Stimulated activated CD8-positive, alpha-beta memory T cell treated with anti-CD3 and anti-CD28 coated beads, Interleukin-7, amount 100 ng/mL, for 48 hours (primary cell): ENCODE measurements around the gene CNBP.
A peak's percentile ranks its signal among the peaks of the same experiment; 100 is the strongest.
"Not testable (repeated sequence)": the region's sequence is repeated elsewhere in the genome, so short reads cannot be mapped to it uniquely, and the experiment has no call there.

ENCODE experiments used
- DNase-seq, 2 donors: peaks; one replicate each; pipeline ENCODE4 v3.0.0-alpha.2; 2020; ENCODE audit warnings: low read depth in 1 of 2; ENCODE audit errors: extremely low read depth in 1 of 2

The CNBP gene

GRCh38 chr3:129185783-129186182 lies 2.1 kb upstream of the CNBP start:
- no peak for DNase-seq

DNA sequence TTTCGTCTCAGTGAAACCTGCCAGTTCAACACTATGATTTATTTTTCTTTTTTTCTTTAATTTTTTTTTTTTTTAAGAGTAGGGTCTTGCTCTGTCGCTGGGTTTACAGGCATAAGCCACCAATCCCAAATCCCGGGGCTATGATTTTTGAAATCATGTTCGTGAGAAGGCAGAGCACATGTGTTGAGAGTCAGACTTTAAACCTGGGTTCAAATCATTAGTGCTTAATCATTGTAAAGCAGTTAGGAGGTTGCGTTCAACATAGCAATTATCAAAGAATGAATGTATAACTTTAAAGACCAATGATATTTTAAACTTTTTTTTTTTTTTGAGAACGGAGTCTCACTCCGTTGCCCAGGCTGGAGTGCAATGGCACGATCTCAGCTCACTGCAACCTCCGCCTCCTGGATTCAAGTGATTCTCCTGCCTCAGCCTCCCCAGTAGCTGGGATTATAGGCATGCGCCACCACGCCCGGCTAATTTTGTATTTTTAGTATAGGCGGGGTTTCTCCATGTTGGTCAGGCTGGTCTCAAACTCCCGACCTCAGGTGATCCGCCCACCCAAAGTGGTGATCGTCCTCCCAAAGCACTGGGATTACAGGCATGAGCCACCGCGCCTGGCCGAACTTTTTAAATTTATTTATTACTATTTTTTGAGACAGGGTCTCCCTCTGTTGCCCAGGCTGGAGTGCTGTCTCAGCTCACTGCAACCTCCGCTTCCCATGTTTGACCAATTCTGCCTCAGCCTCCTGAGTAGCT lies 1.3 kb upstream of the CNBP start:
- DNase-seq = not testable (repeated sequence)

DNA sequence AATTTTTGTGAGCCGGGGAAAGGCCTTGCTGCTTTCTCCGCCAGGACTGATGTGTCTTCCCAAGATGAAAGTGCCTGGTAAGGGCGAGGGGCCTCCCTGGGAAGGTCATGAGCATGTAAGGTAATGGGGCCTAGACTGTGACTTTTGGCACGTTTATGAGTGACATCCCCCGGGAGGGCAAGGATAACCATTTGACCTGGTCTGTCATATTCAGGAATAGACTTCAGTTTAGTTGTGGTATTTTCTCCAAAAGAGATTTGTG lies 631 bp upstream of the CNBP start:
- no peak for DNase-seq

- DNase-seq = no peak
Observed at GRCh38 chr3:129182390-129183185, 1.1 kb downstream of the CNBP start.

GRCh38 chr3:129181819-129182218 lies 1.9 kb downstream of the CNBP start:
- DNase-seq = no peak

DNA sequence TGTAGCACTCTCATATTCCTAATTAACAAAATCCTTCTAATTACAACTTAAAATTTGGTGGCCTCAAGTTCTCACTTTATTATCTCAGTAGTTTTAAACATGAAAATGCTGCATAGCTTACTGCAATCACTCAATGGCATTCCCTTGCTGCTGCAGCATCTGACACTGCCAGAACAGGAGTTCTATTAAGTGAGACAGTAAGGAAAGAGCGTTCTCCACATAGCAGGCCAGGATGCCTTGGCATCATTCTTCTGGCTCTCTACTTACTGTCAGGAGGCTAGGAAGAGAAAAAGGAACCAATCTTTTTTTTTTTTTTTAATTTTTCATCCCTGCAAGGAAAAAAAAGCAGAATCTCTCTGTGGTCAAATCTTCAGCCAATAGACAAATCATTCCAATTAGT lies 3.2 kb downstream of the CNBP start:
- no peak for DNase-seq

- DNase-seq = no peak
Observed at GRCh38 chr3:129176051-129176450, 7.6 kb downstream of the CNBP start.

GRCh38 chr3:129173725-129174124 lies 10.0 kb downstream of the CNBP start:
- no peak for DNase-seq

GRCh38 chr3:129173206-129173605 lies 10.5 kb downstream of the CNBP start:
- no peak for DNase-seq

- DNase-seq = no peak
Observed at GRCh38 chr3:129166579-129167332, 16.9 kb downstream of the CNBP start.

GRCh38 chr3:129165594-129165993 lies 18.1 kb downstream of the CNBP start:
- DNase-seq = not testable (repeated sequence)

- no peak for DNase-seq
Observed at GRCh38 chr3:129164500-129164899, 19.2 kb downstream of the CNBP start.

DNA sequence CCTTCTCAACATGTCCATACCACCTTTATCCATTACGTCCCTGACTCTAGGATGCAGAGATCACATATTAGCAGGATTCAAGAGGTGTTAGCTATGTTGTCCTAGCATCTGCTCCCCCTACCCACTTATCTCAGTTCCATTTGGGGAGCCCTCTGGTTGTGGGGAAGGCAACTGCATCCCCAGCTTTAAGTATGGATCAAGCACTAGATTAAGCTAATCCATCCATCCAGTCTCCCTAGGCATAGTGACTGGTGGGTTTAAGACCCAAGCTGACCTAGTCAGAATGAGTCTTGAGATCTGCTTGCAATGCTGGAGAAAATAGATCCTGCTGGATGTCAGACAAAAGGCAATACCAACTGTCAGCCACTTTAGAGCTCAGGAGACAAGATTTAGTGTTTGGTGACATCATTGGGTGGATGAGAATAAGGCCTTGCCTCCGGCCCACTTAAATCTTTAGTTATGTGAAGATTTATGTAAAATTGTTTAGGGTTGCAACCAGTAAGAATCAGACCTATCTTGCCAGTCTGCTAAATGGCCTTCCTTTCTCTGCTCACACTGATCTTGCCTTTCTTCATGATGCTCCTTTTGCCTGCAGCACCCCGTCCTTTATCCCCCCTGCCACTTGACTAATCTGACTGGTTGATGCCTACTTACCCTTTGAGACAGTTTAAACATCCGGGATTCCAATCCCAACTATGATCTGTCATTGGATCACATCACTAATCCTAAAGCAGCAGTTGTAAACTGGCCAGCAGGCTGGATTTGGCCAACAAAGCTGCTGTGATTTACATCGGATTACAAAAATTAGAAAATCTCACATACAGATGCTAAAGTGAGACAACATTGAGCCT lies 20.7 kb downstream of the CNBP start:
- no peak for DNase-seq

GRCh38 chr3:129161860-129162271 lies 21.8 kb downstream of the CNBP start:
- peak in 1 of 2 donors; percentile 18 for DNase-seq

- DNase-seq = peak; percentile 78 to 80
Observed at GRCh38 chr3:129160891-129161859, 22.5 kb downstream of the CNBP start, which contains the start of gene ISY1. TSS of gene ISY1 (minus strand) at chr3:129161063. CDS start at chr3:129160975, 88 bp downstream.

- DNase-seq = no peak
Observed at GRCh38 chr3:129144786-129145185, 38.9 kb downstream of the CNBP start.

DNA sequence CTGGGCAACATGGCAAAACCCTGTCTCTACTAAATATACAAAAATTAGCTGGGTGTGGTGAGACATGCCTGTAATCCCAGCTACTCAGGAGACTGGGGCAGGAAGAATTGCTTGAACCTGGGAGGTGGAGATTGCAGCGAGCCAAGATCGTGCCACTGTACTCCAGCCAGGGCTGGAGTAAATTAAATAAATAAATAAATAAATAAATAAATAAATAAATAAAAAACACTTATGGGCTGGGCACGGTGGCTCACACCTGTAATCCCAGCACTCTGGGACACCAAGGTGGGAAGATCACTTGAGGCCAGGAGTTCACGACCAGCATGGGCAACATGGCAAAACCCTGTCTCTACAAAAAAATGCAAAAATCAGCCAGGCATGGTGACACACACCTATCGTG lies 42.7 kb downstream of the CNBP start:
- not testable (repeated sequence) for DNase-seq

- DNase-seq = no peak
Observed at GRCh38 chr3:129139911-129140310, 43.8 kb downstream of the CNBP start.

- not testable (repeated sequence) for DNase-seq
Observed at GRCh38 chr3:129136275-129136674, 47.4 kb downstream of the CNBP start.
